Activated gamma-delta T cell treated with Interleukin-2 at 50 U/mL for 16 hours (primary cell): ENCODE results near the gene PARN.
A peak's percentile ranks its signal among the peaks of the same experiment; 100 is the strongest.
"Not testable (repeated sequence)": the region's sequence is repeated elsewhere in the genome, so short reads cannot be mapped to it uniquely, and the experiment has no call there.

Source experiments
- DNase-seq: peaks from one replicate; pipeline ENCODE4 v3.0.0-alpha.2; 2020

PARN gene

DNA sequence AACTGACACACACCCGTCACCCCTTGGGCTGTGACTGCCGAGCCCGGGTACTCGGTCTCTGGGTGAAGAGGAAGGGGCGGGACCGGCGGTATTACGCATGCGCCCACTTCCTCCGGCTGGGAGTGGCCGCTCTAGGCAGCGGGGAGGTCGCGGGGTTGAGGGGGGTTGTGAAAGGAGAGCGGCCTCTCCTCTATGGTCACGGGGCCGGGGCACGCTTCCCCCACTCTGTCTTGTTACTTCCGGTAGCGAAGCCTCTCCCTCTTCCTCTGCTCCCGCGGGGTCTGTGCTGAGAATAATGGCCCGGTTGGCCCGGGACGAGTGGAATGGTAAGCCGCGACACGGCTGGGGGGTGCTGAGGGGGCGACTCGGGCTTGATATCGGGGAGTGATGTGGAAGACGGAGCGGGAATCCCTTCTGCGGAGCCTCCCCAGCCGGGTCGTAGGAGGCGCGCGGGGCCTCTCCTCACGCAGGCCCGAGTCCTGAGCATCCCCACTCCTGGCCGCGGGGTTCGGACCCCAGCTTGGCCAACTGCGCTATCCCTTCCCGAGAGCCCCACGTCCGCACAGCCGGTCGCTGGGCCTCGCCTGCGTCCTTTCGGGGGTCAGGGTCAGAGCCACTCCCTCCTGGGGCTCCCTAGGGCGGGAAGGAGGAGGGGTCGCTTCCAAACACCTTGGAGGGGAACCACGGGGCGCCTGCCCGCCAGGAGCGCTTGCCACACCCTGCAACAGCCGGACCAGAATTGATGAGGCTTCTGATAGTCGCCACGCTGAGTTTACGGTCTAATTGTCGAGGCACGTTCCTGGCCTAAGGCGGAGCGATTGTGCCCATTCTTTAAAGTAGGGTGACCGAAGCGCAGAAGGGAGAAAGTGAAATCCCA lies 2.9 kb upstream of the PARN start, which contains the start of gene BFAR:
TSS of gene BFAR (plus strand) at position 259 of the 877 bp plus-strand sequence. CDS start 11,396 bp downstream, outside the sequence.
- peak; percentile 100 for DNase-seq

DNA sequence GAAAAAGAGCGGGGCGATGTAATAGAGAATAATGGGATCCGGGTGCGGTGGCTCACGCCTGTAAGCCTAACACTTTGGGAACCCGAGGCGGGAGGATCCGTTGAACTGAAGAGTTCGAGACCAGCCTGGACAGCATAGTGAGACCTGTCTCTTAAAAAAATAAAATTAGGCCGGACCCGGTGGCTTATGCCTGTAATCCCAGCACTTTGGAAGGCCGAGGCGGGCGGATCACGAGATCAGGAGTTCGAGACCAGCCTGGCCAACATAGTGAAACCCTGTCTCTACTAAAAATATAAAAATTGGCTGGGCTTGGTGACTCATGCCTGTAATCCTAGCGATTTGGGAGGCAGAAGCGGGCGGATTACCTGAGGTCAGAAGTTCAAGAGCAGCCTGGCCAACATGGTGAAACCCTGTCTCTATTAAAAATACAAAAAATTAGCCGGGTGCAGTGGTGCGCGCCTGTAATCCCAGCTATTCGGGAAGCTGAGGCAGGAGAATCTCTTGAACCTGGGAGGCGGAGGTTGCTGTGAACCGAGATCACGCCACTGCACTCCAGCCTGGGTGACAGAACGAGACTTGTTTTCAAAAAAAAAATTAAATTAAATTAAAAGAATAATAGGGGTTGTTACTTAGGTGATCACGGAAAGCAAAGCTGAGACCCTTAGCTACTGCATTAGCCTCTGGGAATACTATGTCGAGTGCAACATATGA lies 715 bp upstream of the PARN start:
- not testable (repeated sequence) for DNase-seq

DNA sequence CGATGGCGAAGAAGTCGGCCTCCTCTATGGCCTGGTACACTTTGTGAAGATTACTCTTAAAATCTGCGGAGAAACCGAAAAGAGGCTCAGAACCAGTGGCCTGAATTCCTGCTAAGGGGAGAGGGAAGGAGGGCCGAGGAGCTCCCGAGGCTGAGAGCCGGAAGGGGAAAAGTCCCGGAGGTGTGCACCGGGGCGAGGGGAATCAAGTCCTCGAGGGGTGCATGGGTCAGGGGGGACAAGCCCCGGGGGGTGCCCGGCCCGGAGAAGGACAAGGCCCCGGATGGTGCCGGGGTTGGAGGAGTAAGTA lies 495 bp downstream of the PARN start:
- DNase-seq = no peak

DNA sequence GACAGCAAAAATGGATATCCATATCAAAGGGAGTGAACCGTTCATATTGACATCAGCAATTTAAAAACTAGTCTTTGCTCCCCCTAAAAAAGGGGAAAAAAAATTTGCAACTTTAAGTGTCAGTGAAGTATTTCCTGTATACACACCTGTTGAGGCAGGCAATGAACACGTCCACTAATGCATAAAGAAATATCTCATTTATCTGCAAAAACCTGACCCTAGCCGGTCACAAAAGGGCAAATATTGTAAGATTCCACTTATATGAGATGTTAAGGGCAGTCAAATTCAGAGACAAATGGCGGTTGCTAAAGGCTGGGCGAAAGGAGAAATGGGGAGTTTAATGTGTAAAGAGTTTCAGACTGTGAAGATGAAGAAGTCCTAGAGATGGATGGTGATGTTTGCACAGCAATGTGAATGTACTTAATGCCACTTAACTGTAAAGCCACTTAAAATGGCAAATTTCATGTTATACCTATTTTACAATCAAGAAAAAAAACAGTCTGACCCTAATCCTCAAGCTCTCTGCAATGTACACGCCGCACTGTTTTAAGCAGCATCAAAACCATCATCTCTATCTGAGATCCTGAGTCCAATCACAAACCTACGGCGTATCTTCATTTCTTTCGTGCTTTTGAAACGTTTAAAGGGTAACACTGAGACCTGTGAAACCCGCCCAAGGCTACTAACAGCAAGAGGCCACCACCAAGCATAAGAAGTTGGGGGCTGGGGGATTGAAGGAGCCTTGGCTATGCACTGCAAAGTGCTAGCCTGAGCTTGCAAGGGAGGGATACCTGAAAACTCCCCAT lies 1.1 kb downstream of the PARN start:
- DNase-seq = no peak

DNA sequence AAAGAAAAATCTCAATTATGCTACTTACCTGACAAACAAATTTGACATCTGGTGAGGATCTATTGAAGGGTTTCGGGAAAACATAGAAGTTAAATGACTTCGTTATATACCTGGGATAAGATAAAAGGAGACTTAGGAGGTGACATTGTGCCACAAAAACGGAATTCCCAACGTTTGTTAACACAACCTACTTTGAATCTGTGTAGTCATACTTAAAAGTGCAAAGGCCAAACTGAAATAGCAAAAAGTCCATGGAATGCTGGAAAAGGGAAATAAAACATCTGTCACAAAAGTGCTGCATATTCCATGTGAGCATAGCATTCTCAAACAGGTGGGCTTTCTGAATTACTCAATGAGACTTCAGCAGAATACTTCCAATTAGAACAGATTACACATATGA lies 3.0 kb downstream of the PARN start:
- no peak for DNase-seq

DNA sequence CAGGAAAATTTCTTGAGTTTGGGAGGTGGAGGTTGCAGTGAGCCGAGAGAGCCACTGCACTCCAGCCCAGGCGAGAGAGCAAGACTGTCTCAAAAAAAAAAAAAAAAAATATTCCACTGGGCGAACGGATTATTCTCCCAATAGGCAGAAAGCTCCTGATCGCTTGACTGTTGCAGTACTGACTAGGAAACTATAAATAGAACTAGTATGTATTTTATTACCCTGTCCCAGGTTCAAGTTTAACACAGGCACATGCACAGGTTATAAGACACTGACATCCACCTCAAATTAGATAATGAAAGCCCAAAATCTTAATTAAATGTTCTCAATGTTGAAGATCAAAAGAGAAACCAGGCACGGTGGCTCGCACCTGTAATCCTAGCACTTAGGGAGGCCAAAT lies 11.5 kb downstream of the PARN start:
- DNase-seq = no peak

DNA sequence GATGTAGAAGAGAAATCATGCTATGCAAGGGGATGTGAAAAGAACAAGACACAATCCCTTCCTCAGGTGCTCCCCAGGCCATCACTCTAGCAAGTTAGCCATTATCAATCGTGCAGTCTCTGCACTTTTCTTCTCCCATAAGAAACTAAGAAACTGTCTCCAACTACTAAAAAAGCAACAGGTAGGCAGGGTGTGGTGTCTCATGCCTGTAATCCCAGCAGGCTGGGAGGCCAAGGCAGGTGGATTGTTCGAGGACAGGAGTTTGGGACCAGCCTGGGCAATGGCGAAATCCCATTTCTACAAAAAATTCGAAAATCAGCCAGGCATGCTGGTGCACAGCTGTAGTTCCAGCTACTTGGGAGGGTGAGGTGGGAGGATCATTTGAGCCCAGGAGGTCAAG lies 13.8 kb downstream of the PARN start:
- no peak for DNase-seq

DNA sequence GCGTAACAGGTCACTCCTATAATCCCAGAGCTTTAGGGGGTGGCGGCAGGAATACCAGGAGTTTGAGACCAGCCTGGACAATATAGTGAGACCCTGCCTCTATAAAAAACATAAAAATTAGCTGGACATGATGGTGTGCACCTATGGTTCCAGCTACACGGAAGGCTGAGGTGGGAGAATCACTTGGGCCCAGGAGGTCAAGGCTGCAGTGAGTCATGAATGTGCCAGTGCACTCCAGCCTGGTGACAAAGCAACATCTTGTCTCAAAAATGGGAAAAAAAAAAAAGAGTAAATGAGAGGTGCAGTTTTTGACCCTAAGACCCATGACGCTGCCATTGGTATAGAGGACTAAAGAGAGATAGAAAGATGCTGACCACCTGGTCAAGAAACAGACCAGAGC lies 16.1 kb downstream of the PARN start:
- no peak for DNase-seq

DNA sequence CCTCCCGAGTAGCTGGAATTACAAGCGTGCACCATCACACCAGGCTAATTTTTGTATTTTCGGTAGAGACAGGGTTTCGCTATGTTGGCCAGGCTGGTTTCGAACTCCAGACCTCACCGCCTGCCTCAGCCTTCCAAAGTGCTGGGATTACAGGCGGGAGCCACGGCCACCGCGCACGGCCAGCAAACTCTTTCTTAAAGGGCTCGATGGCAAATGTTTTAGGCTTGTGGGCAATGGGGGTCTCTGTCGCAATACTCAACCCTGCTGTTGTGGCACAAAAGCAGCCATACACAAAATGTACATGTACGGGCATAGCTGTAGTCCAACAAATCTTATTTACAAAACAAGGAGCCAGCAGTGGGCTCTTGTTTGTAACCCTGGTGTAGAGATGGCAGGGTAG lies 18.4 kb downstream of the PARN start:
- DNase-seq = no peak

DNA sequence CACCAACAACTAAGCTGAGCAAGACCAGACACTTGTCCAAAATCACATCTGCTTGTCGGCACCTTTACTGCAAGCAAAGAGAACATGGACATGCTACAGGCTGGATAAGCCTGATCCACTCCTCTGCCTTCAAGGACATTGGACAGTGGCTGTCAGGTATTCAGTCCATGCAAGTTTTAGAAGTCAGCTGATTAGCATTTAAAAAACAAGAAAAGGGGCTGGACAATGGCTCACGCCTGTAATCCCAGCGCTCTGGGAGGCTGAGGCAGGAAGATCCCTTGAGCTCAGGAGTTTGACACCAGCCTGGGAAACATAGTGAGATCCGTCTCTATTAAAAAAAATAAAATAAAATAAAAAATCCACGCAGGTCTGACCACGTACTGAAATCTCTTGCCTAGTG lies 20.3 kb downstream of the PARN start:
- no peak for DNase-seq

DNA sequence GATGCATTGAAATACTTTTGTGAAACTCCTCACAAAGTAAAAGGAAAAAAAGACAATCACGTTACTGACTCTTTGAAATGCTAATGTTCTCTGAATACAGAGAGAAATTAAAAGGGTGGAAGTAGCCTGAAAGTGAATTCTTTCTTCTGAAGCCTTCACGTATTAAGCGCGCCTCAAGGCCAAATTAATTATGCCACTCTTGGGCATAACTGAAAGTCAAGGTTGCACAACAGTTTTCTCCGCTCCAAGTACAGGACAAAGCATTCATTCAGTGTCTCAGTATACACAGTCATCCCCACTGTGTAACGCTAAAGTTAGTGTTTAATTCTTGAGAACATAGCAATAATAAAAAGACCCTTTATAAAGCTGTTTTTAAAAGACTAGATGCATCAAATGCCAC lies 21.5 kb downstream of the PARN start:
- no peak for DNase-seq

DNA sequence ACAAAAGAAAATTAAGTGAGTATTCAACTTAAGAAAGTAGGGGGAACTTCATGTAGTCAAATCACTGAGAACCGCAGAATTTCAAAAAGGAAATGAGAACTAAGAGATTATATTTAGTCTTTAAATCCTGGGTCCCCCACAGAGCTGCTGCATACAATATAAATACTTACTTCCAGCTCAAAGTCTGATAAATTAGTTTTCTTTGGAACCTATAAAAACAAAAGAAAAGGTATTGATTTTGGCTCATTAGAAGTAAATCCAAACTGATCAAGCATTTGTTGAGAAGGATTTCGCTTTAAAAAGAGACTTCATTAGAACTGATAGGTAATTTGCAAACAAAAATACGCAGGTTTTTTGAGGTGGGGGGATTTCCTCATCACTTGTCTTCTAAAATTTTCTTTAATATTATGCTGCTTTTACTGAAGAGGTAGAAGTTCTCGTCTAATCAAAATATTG lies 21.9 kb downstream of the PARN start:
- DNase-seq = no peak

DNA sequence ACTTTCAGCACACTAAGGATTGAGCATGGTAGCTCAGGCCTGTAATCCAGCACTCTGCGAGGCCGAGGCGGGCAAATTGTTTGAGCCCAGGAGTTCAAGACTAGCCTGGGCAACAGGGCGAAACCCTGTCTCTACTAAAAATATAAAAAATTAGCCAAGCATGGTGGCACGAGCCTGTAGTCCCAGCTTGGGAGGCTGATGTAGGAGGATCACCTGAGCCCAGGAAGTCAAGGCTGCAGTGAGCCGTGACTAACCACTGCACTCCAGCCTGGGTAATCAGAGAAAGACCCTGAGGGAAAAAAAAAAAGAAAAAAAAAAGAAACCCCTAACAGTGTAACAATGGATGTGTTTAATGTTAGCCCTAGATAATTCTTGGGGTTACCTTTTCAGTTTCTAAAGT lies 24.0 kb downstream of the PARN start:
- no peak for DNase-seq

DNA sequence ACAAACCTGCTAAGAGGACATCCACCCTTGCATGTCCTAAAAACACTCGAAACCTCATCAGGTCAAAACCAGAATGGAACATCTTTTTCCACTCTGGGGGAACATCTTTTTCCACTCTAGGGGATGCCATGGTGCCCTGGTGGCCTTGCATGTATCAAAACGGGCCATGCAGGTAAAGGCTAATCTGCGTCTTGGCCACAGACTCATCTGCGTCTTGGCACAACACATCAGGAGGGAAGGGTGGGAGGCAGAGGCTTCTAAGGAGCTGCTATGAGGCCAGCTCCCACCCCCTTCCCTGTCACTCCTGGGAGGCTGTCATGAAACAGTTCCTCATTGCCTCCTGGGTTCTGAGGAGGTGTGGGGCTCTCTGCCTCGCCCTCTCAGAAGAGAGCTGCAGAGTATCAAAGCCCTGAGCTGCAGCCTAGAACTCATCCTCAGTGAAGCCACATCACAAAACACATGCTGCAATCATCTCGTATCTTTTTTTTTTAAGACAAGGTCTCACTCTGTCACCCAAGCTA lies 27.6 kb downstream of the PARN start:
- no peak for DNase-seq

DNA sequence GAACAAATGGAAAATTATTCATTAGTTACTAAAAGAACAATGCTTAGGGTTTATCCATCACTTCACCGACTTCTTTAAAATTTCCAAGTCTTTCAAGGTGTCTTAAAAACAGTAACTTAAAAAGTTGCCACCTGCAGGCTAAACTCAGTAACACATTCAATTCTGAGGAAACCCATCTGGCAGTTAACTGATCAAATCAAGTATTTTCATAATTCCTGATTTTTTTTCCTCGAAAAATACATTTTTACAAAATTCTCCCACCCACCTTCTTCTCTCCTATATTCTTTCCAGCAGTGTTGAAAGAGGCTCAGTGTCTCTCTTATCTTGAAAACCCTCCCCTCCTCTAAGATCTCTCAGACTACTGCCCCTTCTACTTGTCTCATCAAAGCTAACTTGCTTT lies 29.9 kb downstream of the PARN start:
- DNase-seq = no peak

DNA sequence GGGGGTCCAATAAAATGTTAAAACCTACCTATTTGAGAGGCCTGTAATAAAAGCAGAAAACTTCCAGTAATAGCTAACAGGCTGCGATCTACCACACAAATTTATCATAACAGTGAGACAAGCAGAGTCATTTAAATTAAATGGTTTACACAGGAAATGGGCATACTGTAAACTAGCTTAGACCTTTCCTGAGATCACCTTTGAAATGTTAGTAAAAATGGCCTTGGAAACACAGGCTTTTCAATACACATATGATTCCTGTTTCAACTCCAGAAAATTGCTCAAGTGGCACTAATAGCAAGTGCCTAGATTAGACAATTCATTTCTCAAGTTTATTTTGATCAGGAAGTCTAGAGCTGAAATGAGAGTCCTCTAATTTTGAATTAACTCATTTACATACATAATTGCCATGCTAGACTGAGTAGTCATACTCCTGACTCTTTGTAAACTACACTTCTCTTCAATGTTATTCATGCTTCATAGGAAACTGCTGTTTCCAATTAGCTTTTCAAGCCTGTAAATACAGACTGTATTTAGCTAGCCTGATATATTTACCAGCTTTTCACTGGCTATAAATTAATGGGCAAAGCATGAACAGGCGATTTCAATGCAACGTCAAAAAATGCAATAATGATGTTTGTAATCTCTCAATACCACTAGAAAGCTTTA lies 43.3 kb downstream of the PARN start:
- no peak for DNase-seq

DNA sequence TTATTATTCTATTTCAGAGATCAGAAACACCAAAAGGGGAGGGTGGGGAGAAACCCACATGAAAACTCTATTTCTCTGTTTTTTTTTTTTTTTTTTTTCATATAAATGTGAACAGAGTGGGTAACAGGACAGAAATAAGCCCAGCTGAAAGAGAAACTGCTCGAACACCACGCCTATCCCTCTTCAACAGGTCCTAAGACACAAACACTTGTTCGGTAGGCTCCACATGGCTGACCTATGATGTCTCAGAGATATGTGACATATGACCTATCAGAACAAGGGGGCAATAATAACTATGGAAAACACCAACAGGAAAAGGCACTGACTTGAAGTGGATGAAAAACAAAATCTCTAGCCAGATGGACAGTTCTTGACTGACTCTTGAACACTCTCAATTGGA lies 44.8 kb downstream of the PARN start:
- no peak for DNase-seq

DNA sequence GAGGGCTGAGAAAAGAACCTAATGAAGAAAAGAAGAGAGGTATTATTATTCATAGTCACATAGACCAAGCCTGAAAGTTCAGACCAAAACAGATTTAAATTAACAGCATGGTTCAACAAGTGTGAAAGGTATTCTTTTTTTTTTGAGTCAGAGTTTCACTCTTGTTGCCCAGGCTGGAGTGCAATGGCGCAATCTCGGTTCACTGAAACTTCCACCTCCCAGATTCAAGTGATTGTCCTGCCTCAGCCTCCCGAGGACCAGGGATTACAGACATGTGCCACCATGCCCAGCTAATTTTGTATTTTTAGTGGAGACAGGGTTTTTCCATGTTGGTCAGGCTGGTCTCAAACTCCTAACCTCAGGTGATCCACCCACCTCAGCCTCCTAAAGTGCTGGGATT lies 49.1 kb downstream of the PARN start:
- not testable (repeated sequence) for DNase-seq

DNA sequence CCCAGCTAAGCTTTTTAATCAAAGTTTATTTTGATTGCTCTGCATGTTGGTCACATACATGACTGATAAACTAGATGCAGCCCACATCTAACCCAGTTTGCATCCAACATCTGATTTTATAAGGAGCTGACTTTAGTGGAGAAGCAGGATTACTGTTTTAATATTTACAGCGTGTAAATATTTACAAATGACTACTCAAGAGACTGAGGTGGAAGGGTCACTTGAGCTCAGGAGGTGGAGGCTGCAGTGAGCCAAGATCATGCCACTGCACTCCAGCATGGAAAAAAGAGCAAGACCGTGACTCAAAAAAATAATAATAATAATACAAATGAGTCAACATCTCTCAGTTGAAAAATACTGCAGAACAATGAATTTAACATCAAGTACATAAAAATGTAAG lies 50.8 kb downstream of the PARN start:
- DNase-seq = no peak

DNA sequence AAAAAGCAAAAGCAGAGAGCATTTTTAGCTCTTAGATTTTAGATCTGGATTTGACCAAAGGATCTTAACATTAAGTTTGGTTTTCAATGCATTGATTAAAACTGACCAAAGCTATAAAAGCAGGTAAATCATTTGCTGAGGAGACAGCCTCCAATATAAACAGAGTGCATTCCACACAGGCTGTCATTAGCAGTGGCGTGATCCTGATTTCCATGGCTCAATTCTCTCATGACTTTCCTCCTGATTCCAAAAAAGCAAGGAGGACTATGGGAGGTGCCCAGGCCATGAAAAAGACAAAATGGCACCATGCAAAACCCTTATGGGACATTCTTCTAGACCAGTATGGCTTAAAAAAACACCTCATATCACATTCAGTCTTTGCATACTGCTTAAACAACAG lies 53.5 kb downstream of the PARN start:
- no peak for DNase-seq

DNA sequence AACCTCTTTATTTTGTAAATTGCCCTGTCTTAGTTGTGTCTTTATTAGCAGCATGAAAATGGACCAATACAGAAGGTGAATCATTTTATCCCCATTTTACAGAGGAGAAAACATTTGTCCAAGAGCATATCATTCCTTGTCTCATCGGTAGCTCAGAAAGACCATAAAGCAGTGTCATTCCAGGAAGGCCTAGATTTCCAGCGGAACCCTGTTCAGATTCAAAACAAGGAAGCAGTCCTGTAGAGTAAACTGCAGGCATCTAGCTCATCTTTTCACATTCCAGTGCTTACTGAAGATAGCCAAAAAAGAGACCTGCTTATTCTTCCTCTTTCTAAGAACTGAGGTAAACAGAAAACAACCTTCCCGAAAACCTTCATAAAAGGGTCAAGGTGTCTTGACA lies 54.0 kb downstream of the PARN start:
- no peak for DNase-seq

DNA sequence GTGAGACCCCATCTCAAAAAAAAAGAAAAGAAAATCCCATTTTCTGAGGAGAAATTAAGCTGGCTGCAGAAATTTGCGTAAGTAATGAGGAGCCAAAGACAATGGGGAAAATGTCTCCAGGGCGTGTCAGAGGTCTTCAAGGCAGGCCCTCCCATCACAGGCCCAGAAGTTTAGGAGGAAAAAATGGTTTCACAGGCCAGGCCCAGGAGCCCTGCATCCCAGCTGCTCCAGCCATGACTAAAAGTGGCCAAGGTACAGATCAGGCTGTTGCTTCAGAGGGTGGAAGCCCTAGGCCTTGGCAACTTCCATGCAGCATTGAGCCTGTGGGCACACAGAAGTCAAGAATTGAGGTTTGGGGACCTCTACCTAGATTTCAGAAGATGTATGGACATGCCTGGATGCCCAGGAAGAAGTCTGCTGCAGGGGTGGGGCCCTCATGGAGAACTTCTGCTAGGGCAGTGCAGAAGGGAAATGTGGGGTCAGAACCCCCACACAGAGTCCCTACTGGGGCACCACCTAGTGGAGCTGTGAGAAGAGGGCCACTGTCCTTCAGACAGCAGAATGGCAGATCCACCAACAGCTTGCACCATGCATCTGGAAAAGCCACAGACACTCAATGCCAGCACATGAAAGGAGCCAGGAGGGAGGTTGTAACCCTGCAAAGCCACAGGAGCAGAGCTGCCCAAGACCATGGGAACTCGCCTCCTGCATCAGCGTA lies 55.2 kb downstream of the PARN start:
- not testable (repeated sequence) for DNase-seq
